HG03460 (cell line): ENCODE measurements around the gene CLEC4E.
"Not testable (repeated sequence)": the region's sequence is repeated elsewhere in the genome, so short reads cannot be mapped to it uniquely, and the experiment has no call there.

Source experiments
- ATAC-seq: cut with Tn5 transposase; IDR thresholded peaks from one replicate; pipeline ENCODE4 v1.9.1; 2021; ENCODE audit not compliant: unreplicated experiment

Gene CLEC4E

GRCh38 chr12:8540831-8541230 is at the start of gene CLEC4E:
Gene CLEC4E (minus strand): TSS chr12:8540905. CDS start chr12:8540797, 108 bp downstream.
- ATAC-seq: not testable (repeated sequence)

- no peak for ATAC-seq
Measured at GRCh38 chr12:8589679-8590078, 49.0 kb upstream of the CLEC4E start.

GRCh38 chr12:8584478-8584877 is 43.8 kb upstream of the CLEC4E start:
- not testable (repeated sequence) for ATAC-seq

GRCh38 chr12:8584004-8584403 is 43.3 kb upstream of the CLEC4E start:
- no peak for ATAC-seq

GRCh38 chr12:8581098-8581784 is 40.5 kb upstream of the CLEC4E start:
- no peak for ATAC-seq

- no peak for ATAC-seq
Measured at GRCh38 chr12:8577879-8578278, 37.2 kb upstream of the CLEC4E start.

- no peak for ATAC-seq
Measured at GRCh38 chr12:8572507-8572906, 31.8 kb upstream of the CLEC4E start.

GRCh38 chr12:8566525-8566924 is 25.8 kb upstream of the CLEC4E start:
- ATAC-seq: no peak

- not testable (repeated sequence) for ATAC-seq
Measured at GRCh38 chr12:8566052-8566451, 25.3 kb upstream of the CLEC4E start.

GRCh38 chr12:8564656-8565055 is 24.0 kb upstream of the CLEC4E start:
- no peak for ATAC-seq

- ATAC-seq: no peak
Measured at GRCh38 chr12:8563356-8563755, 22.7 kb upstream of the CLEC4E start.

GRCh38 chr12:8562310-8562709 is 21.6 kb upstream of the CLEC4E start:
- ATAC-seq: no peak

GRCh38 chr12:8561011-8561410 is 20.3 kb upstream of the CLEC4E start:
- ATAC-seq: no peak

GRCh38 chr12:8559676-8560075 is 19.0 kb upstream of the CLEC4E start:
- ATAC-seq: no peak

- no peak for ATAC-seq
Measured at GRCh38 chr12:8556531-8557097, 15.9 kb upstream of the CLEC4E start.

- no peak for ATAC-seq
Measured at GRCh38 chr12:8554451-8555195, 13.9 kb upstream of the CLEC4E start.

GRCh38 chr12:8553088-8553627 is 12.5 kb upstream of the CLEC4E start:
- ATAC-seq: no peak

GRCh38 chr12:8549381-8549780 is 8.7 kb upstream of the CLEC4E start:
- ATAC-seq: no peak

- ATAC-seq: no peak
Measured at GRCh38 chr12:8548192-8548591, 7.5 kb upstream of the CLEC4E start.

- no peak for ATAC-seq
Measured at GRCh38 chr12:8547645-8548044, 6.9 kb upstream of the CLEC4E start.

GRCh38 chr12:8546591-8546990 is 5.9 kb upstream of the CLEC4E start:
- ATAC-seq: no peak

GRCh38 chr12:8544295-8544694 is 3.6 kb upstream of the CLEC4E start:
- peak; percentile 74 for ATAC-seq
